Endothelial cell of umbilical vein (primary cell): Measurements from ENCODE around the gene CCDC80.

Experiments used
- CTCF ChIP-seq, 2 donors: IDR thresholded peaks; 1 replicate in 1 of 2; 2 replicates in 1 of 2; pipeline ENCODE4 v1.5.1; 2011; ENCODE audit warnings: low read length in 2 of 2, mild to moderate bottlenecking in 2 of 2, moderate library complexity in 2 of 2, control low read depth in 1 of 2, inconsistent platforms in 1 of 2, low read depth in 1 of 2; ENCODE audit not compliant: insufficient read depth in 1 of 2; ENCODE audit errors: extremely low read depth in 1 of 2
- EZH2 ChIP-seq: IDR thresholded peaks from 2 replicates; pipeline ENCODE4 v1.6.1; 2012; ENCODE audit warnings: borderline replicate concordance, low read depth, mild to moderate bottlenecking, moderate library complexity, low read length, inconsistent platforms; ENCODE audit not compliant: severe bottlenecking
- POLR2AphosphoS5 ChIP-seq: IDR thresholded peaks from 2 replicates; pipeline ENCODE4 v1.6.1; 2012; ENCODE audit warnings: low read depth, mild to moderate bottlenecking, control low read depth, low read length, moderate library complexity; ENCODE audit not compliant: insufficient read depth

- no peak for TF ChIP-seq POLR2AphosphoS5
- no peak for TF ChIP-seq CTCF (IDR thresholded peaks at IDR 0.05; ENCODE audit: extremely low read depth in 1 of 2, insufficient read depth in 1 of 2, low read depth in 1 of 2, low read length in 2 of 2)
- no peak for TF ChIP-seq EZH2
Measured at GRCh38 chr3:112607863-112608262, 33.1 kb downstream of the CCDC80 start.
